Prostate gland (tissue), 2 donors: ENCODE data around the gene PRMT7. TPM values are rescaled to one million over a fixed set of nuclear protein-coding genes. Genes with fewer than 3 reads are reported as not detected.

Source experiments
- DNase-seq: peaks from one replicate; pipeline ENCODE4 v3.0.0-alpha.2; 2019; ENCODE audit warnings: low spot score
- H3K27ac ChIP-seq, 2 donors: fragments of 200-600 bp; sonication (generic); 2 replicates each; pipeline ENCODE4 v1.5.1; 2017 to 2019
- H3K27me3 ChIP-seq: fragments of 200-600 bp; sonication (generic); replicated peaks from 2 replicates; pipeline ENCODE4 v1.5.1; 2019; ENCODE audit not compliant: insufficient read depth
- H3K36me3 ChIP-seq, 2 donors: fragments of 200-600 bp; sonication (generic); 1 replicate in 1 of 2; 2 replicates in 1 of 2; pipeline versions ENCODE4 v1.5.1 to v1.8.1; 2017 to 2019
- H3K4me1 ChIP-seq: fragments of 200-600 bp; sonication (generic); replicated peaks from 2 replicates; pipeline ENCODE4 v1.5.1; 2019
- H3K4me3 ChIP-seq, 2 donors: fragments of 200-600 bp; sonication (generic); 2 replicates each; pipeline ENCODE4 v1.5.1; 2017 to 2019
- H3K9me3 ChIP-seq: fragments of 200-600 bp; sonication (generic); 2 replicates; pipeline ENCODE4 v1.5.1; 2017
- POLR2A ChIP-seq: fragments of 450-650 bp; IDR thresholded peaks from one replicate; pipeline ENCODE4 v1.6.1; 2016; ENCODE audit warnings: antibody characterized with exemption, mild to moderate bottlenecking
- POLR2AphosphoS5 ChIP-seq: sonication (generic); formaldehyde crosslinking; IDR thresholded peaks from one replicate; pipeline ENCODE4 v1.6.1; 2017; ENCODE audit warnings: antibody characterized with exemption
- WGBS: methylation state at CpG from one replicate; pipeline ENCODE4 v1.1.5; 2018; 5-methylcytosine and 5-hydroxymethylcytosine counted together
- intact Hi-C: fragments of 100-400 bp; cut with DNase I; formaldehyde crosslinking; loops from one replicate; pipeline ENCODE4 v1.14.2; 2022
- total RNA-seq, 2 donors: library from RNA; depleted of rRNA; stranded (reverse); fragments of >200 nt; gene quantifications; one replicate each; pipeline ENCODE4 v1.1.0, GENCODE V29; 2016
- TF ChIP-seq, protein P1 (sequence below), 4 experiments: fragments of 200-600 bp in 2 of 4; fragments of 450-650 bp in 2 of 4; sonication (generic) in 2 of 4; IDR thresholded peaks; 1 replicate in 3 of 4; 2 replicates in 1 of 4; pipeline ENCODE4 v1.5.1; 2016 to 2019; ENCODE audit warnings: antibody characterized with exemption in 4 of 4, mild to moderate bottlenecking in 2 of 4, moderate library complexity in 2 of 4

The PRMT7 gene
- total RNA-seq, 2 donors from 2014 or later, result 45.2 to 77.9 TPM

GRCh38 chr16:68354816-68355215 lies 44.0 kb downstream of the PRMT7 start:
- H3K4me3 ChIP-seq, result no peak overlapping the region
- 90% methylated on average over 9 of the region's 9 CpGs for WGBS
- no peaks in the 10 kb centered on the region for H3K9me3 ChIP-seq
- peaks cover 10% of the 10 kb centered on the region in 2 donors for H3K36me3 ChIP-seq
- H3K27ac ChIP-seq, result no peak overlapping the region
- TF ChIP-seq POLR2A, result no peak
- H3K4me1 ChIP-seq, result no peaks in the 10 kb centered on the region
- no peak for DNase-seq
- intact Hi-C loops, result no loop called here
- no peaks in the 10 kb centered on the region for H3K27me3 ChIP-seq

DNA sequence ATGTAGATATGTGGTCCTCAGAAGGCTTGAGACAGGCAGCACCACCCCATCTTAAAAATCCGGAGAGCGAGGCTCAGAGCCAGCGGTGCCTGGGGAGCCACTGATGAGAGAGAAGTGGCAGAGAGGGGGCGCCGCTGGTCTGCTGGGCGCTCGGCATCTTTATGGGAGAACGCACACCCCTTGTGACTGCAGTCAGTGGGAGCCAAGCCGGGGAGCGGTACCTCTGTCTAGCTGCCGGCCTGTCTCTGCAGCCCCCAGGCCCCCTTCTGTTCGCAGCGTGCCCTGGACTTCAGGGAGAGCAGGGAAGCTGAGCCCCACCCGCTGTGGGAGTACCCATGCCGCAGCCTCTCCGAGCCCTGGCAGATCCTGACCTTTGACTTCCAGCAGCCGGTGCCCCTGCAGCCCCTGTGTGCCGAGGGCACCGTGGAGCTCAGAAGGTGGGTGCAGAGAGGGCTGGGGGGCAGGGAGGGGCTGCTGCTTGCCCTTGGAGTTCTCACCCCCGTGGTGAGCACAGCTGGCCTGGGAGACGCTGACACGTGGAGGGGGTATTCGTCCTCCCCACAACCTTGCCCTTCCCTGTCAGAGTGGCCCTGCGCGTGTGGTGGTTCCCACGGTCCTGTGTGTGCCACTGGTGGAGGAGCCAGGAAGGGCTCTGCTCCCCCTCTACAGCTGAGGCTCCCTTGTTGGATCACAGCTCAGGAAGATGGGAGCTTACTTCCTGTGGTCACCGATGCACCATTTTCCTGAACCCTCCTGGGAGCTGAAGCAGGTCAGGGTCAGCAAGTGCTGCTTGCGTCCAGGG lies 44.8 kb downstream of the PRMT7 start:
- Histone ChIP-seq H3K4me3 (no peak overlapping the region), H3K27ac (no peak overlapping the region), H3K27me3 (no peaks in the 10 kb centered on the region), H3K36me3 (peaks cover 10% of the 10 kb centered on the region in 2 donors), H3K4me1 (no peaks in the 10 kb centered on the region), H3K9me3 (no peaks in the 10 kb centered on the region)
- WGBS, result 84% methylated on average over 26 of the region's 28 CpGs
- intact Hi-C loops, result no loop called here
- no peak for DNase-seq
- TF ChIP-seq POLR2A (no peak), POLR2AphosphoS5 (no peak)
- TF ChIP-seq, protein P1, sequence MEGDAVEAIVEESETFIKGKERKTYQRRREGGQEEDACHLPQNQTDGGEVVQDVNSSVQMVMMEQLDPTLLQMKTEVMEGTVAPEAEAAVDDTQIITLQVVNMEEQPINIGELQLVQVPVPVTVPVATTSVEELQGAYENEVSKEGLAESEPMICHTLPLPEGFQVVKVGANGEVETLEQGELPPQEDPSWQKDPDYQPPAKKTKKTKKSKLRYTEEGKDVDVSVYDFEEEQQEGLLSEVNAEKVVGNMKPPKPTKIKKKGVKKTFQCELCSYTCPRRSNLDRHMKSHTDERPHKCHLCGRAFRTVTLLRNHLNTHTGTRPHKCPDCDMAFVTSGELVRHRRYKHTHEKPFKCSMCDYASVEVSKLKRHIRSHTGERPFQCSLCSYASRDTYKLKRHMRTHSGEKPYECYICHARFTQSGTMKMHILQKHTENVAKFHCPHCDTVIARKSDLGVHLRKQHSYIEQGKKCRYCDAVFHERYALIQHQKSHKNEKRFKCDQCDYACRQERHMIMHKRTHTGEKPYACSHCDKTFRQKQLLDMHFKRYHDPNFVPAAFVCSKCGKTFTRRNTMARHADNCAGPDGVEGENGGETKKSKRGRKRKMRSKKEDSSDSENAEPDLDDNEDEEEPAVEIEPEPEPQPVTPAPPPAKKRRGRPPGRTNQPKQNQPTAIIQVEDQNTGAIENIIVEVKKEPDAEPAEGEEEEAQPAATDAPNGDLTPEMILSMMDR (IDR thresholded peaks at IDR 0.05), result no peak

DNA sequence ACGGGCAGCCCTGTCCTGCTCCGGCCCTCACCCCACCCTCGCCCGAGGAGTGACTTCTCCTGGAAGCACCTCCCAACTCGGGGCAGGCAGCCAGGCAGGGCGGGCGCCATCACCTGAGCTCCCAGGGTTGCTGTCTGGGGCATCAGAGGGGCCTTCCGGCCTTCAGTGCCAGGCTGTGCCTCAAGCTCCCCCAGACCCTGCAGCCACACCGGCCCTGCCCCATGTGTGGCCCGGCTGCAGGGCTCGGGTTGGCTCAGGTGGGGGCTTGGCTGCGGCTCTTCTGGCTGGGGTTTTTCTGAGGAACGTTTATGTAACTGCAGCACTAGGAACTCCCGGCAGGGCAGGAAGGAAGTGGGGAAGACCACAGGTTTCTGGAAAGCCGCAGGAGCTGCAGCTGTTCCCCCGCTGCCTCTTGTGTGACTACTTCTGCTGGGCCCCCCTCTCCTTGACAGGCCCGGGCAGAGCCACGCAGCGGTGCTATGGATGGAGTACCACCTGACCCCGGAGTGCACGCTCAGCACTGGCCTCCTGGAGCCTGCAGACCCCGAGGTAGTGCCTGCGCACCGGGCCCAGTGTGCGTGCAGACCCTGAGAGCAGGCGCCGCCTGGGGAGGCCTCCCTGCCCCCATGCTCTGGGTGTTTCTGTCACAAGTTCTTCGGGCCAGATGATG lies 45.6 kb downstream of the PRMT7 start:
- no peak for DNase-seq
- 83% methylated on average over 26 of the region's 28 CpGs for WGBS
- TF ChIP-seq, protein P1 (IDR thresholded peaks at IDR 0.05), result no peak
- TF ChIP-seq POLR2A (no peak), POLR2AphosphoS5 (no peak)
- intact Hi-C loops, result no loop called here
- H3K27ac ChIP-seq, result no peak overlapping the region
- H3K27me3 ChIP-seq, result no peaks in the 10 kb centered on the region
- H3K4me1 ChIP-seq, result peaks cover under 1% of the 10 kb centered on the region
- H3K4me3 ChIP-seq, result no peak overlapping the region
- no peaks in the 10 kb centered on the region for H3K9me3 ChIP-seq
- peaks cover 10% of the 10 kb centered on the region in 2 donors for H3K36me3 ChIP-seq

DNA sequence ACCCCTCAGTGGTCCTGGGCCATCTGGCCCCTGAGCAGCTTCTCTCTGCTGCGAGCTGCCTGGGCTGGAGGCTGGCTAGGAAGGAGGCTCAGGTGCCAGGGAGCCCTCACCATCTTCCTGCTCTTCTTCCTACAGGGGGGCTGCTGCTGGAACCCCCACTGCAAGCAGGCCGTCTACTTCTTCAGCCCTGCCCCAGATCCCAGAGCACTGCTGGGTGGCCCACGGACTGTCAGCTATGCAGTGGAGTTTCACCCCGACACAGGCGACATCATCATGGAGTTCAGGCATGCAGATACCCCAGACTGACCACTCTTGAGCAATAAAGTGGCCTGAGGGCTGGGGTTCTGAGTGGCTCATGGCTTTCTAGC lies 46.1 kb downstream of the PRMT7 start:
- intact Hi-C loops, result no loop called here
- Histone ChIP-seq H3K27ac (no peak overlapping the region), H3K4me1 (peaks cover 3% of the 10 kb centered on the region), H3K27me3 (no peaks in the 10 kb centered on the region), H3K36me3 (peaks cover 10% of the 10 kb centered on the region in 2 donors), H3K9me3 (no peaks in the 10 kb centered on the region), H3K4me3 (no peak overlapping the region)
- no peak for TF ChIP-seq POLR2AphosphoS5
- TF ChIP-seq POLR2A, result no peak
- TF ChIP-seq, protein P1 (IDR thresholded peaks at IDR 0.05), result no peak
- WGBS, result 90% methylated on average over 5 of the region's 5 CpGs
- no peak for DNase-seq

- TF ChIP-seq, protein P1 (IDR thresholded peaks at IDR 0.05), result no peak
- no peak for TF ChIP-seq POLR2A
- no peak for TF ChIP-seq POLR2AphosphoS5
Measured at GRCh38 chr16:68357521-68357922, 46.7 kb downstream of the PRMT7 start.

More at GRCh38 chr16:68357521-68357922, 46.7 kb downstream of the PRMT7 start:
- 81% methylated on average over 7 of the region's 9 CpGs for WGBS
- Histone ChIP-seq H3K36me3 (peaks cover 5 to 10% of the 10 kb centered on the region in 2 donors), H3K4me1 (peaks cover 3% of the 10 kb centered on the region), H3K9me3 (no peaks in the 10 kb centered on the region), H3K27me3 (no peaks in the 10 kb centered on the region), H3K4me3 (no peak overlapping the region), H3K27ac (no peak overlapping the region)
- no peak for DNase-seq
- intact Hi-C loops, result no loop called here
